OCI-LY7 (cell line): ENCODE measurements around the gene ADCYAP1. TPM values are rescaled to one million over a fixed set of nuclear protein-coding genes. Genes with fewer than 3 reads are reported as not detected.

Experiments
- BruUV-seq: library from RNA; stranded (reverse); fragments of 400-500 nt; replicated peaks from 2 replicates; lab custom pipeline; 2021; lab: Mats Ljungman, UMichigan
- CTCF ChIA-PET: fragments of 300-600 bp; sonication (Branson Sonifier 250); formaldehyde crosslinking; loops from one replicate; lab custom pipeline; 2022; ENCODE audit warnings: antibody characterized with exemption; ENCODE audit not compliant: unreplicated experiment; lab: Charles Lee
- POLR2A ChIA-PET: fragments of 300-600 bp; sonication (Branson Sonifier 250); formaldehyde crosslinking; loops from one replicate; lab custom pipeline; 2022; ENCODE audit warnings: antibody characterized with exemption; lab: Charles Lee
- DNase-seq: peaks from one replicate; pipeline ENCODE4 v3.0.0-alpha.2; 2015; ENCODE audit warnings: low spot score
- H2AFZ ChIP-seq: fragments of 200-600 bp; sonication (generic), shearing (Covaris generic); 2 replicates; pipeline ENCODE4 v1.6.1; 2014; ENCODE audit warnings: mild to moderate bottlenecking, antibody characterized with exemption, low read length, moderate library complexity
- H3K27ac ChIP-seq: fragments of 200-600 bp; sonication (generic); 2 replicates; pipeline ENCODE4 v1.5.1; 2014; ENCODE audit warnings: mixed run types, low read depth, mild to moderate bottlenecking, moderate library complexity, low read length, inconsistent platforms; ENCODE audit not compliant: poor library complexity, severe bottlenecking
- H3K36me3 ChIP-seq: fragments of 200-600 bp; sonication (generic); 2 replicates; pipeline ENCODE4 v1.6.1; 2014; ENCODE audit warnings: mild to moderate bottlenecking, antibody characterized with exemption, low read length, moderate library complexity, mixed read lengths; ENCODE audit not compliant: insufficient read depth
- H3K4me1 ChIP-seq: fragments of 200-600 bp; sonication (generic); 2 replicates; pipeline ENCODE4 v1.5.1; 2014; ENCODE audit warnings: mild to moderate bottlenecking, low read length; ENCODE audit not compliant: insufficient read depth, poor library complexity, severe bottlenecking
- H3K4me2 ChIP-seq: fragments of 200-600 bp; sonication (generic); 2 replicates; pipeline ENCODE4 v1.6.1; 2014; ENCODE audit warnings: mild to moderate bottlenecking, low read length
- H3K4me3 ChIP-seq: fragments of 200-600 bp; sonication (generic); 2 replicates; pipeline ENCODE4 v1.5.1; 2014; ENCODE audit warnings: mild to moderate bottlenecking, low read depth, low read length; ENCODE audit not compliant: poor library complexity, severe bottlenecking
- H3K79me2 ChIP-seq: fragments of 200-600 bp; sonication (generic); 2 replicates; pipeline ENCODE4 v1.6.1; 2016; ENCODE audit warnings: low read depth, mild to moderate bottlenecking, low read length, moderate library complexity, mixed read lengths; ENCODE audit not compliant: insufficient read depth
- H3K9me2 ChIP-seq: fragments of 200-600 bp; sonication (generic); 2 replicates; pipeline ENCODE4 v1.6.1; 2016; ENCODE audit warnings: mild to moderate bottlenecking, low read length, mixed read lengths; ENCODE audit not compliant: insufficient read depth
- H3K9me3 ChIP-seq: fragments of 200-600 bp; sonication (generic); 2 replicates; pipeline ENCODE4 v1.6.1; 2014; ENCODE audit warnings: mild to moderate bottlenecking, mixed run types, low read length, mixed read lengths
- H4K20me1 ChIP-seq: fragments of 200-600 bp; sonication (generic); 2 replicates; pipeline ENCODE4 v1.6.1; 2014; ENCODE audit warnings: mild to moderate bottlenecking, antibody characterized with exemption, low read length, moderate library complexity, mixed read lengths; ENCODE audit not compliant: insufficient read depth
- EZH2phosphoT487 ChIP-seq: fragments of 200-600 bp; sonication (generic); IDR thresholded peaks from 2 replicates; pipeline ENCODE4 v1.6.1; 2018; ENCODE audit warnings: low read depth, borderline replicate concordance, mild to moderate bottlenecking, mixed run types, antibody characterized with exemption, low read length, moderate library complexity, mixed read lengths
- intact Hi-C: fragments of 100-400 bp; cut with micrococcal nuclease; formaldehyde crosslinking; loops from one replicate; pipeline ENCODE4 v1.10.0; 2022; ENCODE audit not compliant: unreplicated experiment
- total RNA-seq, 2 experiments: library from RNA; depleted of rRNA in 1 of 2; stranded (reverse); fragments of >200 nt in 1 of 2; shearing (Covaris generic) in 1 of 2; gene quantifications; 2 replicates each; pipeline ENCODE4 v1.2.3, GENCODE V29; 2014 to 2022
- TF ChIP-seq, protein P1 (sequence below): fragments of 200-600 bp; sonication (generic); conservative IDR thresholded peaks from 2 replicates; pipeline ENCODE4 v1.5.1; 2014; ENCODE audit warnings: mild to moderate bottlenecking, antibody characterized with exemption, low read length, moderate library complexity, mixed read lengths

The ADCYAP1 gene
- total RNA-seq, 2 experiments from 2014 or later = not detected

DNA sequence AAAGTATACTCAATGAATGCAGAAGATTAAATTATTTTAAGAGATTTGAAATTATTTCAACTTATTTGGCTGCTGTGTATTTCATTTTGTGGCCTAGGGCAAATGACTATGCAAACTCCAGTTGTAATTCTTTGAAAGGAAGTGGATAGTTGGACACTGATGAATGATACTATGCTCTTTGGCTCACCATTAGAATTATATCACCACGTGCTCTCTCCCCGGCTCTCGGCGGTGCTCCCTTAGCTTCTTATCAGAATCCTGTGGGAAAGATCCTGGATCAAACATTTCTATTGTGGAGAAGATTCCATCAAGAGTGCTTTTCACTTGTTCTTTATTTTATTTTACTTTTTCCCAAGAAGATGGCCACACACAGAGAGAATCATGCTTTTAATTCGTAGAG lies 55.2 kb downstream of the ADCYAP1 start:
- ChIA-PET CTCF (no interaction called here), POLR2A (no interaction called here)
- no peaks in the 10 kb centered on the region for H3K36me3 ChIP-seq
- no TSS peak for BruUV-seq
- H3K4me3 ChIP-seq = no peak overlapping the region
- no peaks in the 10 kb centered on the region for H3K9me2 ChIP-seq
- H2AFZ ChIP-seq = no peak overlapping the region
- no peaks in the 10 kb centered on the region for H3K9me3 ChIP-seq
- DNase-seq = no peak
- TF ChIP-seq EZH2phosphoT487 = no peak
- TF ChIP-seq, protein P1, sequence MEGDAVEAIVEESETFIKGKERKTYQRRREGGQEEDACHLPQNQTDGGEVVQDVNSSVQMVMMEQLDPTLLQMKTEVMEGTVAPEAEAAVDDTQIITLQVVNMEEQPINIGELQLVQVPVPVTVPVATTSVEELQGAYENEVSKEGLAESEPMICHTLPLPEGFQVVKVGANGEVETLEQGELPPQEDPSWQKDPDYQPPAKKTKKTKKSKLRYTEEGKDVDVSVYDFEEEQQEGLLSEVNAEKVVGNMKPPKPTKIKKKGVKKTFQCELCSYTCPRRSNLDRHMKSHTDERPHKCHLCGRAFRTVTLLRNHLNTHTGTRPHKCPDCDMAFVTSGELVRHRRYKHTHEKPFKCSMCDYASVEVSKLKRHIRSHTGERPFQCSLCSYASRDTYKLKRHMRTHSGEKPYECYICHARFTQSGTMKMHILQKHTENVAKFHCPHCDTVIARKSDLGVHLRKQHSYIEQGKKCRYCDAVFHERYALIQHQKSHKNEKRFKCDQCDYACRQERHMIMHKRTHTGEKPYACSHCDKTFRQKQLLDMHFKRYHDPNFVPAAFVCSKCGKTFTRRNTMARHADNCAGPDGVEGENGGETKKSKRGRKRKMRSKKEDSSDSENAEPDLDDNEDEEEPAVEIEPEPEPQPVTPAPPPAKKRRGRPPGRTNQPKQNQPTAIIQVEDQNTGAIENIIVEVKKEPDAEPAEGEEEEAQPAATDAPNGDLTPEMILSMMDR = no peak
- intact Hi-C loops = no loop called here
- H3K4me1 ChIP-seq = no peaks in the 10 kb centered on the region
- no peak overlapping the region for H3K27ac ChIP-seq
- no peak overlapping the region for H3K4me2 ChIP-seq
- H4K20me1 ChIP-seq = no peaks in the 10 kb centered on the region
- H3K79me2 ChIP-seq = no peaks in the 10 kb centered on the region

Other genes starting within 250 kb of the ADCYAP1 start
- 86.2 and 90.7 TPM in 2 replicates for gene TYMS, start 247.2 kb upstream of the ADCYAP1 start, total RNA-seq (2014; rRNA removed; shearing (Covaris generic))
- 196 and 210 TPM in 2 replicates for gene TYMS, start 247.2 kb upstream of the ADCYAP1 start, total RNA-seq (2022)
- gene ENOSF1, start 192.2 kb upstream of the ADCYAP1 start, total RNA-seq (2014; rRNA removed; shearing (Covaris generic)) = 30.5 and 40.1 TPM in 2 replicates
- gene ENOSF1, start 192.2 kb upstream of the ADCYAP1 start, total RNA-seq (2022) = 44.0 and 47.0 TPM in 2 replicates
- not detected in 2 replicates for gene YES1, start 92.6 kb upstream of the ADCYAP1 start, total RNA-seq (2014; rRNA removed; shearing (Covaris generic))
- gene YES1, start 92.6 kb upstream of the ADCYAP1 start, total RNA-seq (2022) = 0.13 TPM in 1 of 2 replicates, not detected in the other